Measurements from ENCODE around the gene PFN1. TPM values are rescaled to one million over a fixed set of nuclear protein-coding genes. Genes with fewer than 3 reads are reported as not detected.

The PFN1 gene
- polyA plus RNA-seq, 1 donor from 2014 or later: 145 TPM

GRCh38 chr17:4898927-4899326 is 49.4 kb downstream of the PFN1 start:
- H3K27ac ChIP-seq (ENCODE audit: low read length): no peak overlapping the region
- no peaks in the 10 kb centered on the region for H3F3A ChIP-seq (ENCODE audit: insufficient read depth, low read length, poor library complexity, severe bottlenecking)
- H3K9ac ChIP-seq (ENCODE audit: low read length): no peak overlapping the region
- H3K9me3 ChIP-seq (ENCODE audit: low read length): no peaks in the 10 kb centered on the region
- no peak overlapping the region for H3K4me3 ChIP-seq (ENCODE audit: low read length)
- no peaks in the 10 kb centered on the region for H3K9me2 ChIP-seq (ENCODE audit: insufficient read depth, low read length)
- no peak for TF ChIP-seq TAF1 (IDR thresholded peaks at IDR 0.05; ENCODE audit: low read depth)
- no peak for TF ChIP-seq SMC3 (conservative IDR thresholded peaks at IDR 0.05; ENCODE audit: poor library complexity)
- TF ChIP-seq, protein P1, sequence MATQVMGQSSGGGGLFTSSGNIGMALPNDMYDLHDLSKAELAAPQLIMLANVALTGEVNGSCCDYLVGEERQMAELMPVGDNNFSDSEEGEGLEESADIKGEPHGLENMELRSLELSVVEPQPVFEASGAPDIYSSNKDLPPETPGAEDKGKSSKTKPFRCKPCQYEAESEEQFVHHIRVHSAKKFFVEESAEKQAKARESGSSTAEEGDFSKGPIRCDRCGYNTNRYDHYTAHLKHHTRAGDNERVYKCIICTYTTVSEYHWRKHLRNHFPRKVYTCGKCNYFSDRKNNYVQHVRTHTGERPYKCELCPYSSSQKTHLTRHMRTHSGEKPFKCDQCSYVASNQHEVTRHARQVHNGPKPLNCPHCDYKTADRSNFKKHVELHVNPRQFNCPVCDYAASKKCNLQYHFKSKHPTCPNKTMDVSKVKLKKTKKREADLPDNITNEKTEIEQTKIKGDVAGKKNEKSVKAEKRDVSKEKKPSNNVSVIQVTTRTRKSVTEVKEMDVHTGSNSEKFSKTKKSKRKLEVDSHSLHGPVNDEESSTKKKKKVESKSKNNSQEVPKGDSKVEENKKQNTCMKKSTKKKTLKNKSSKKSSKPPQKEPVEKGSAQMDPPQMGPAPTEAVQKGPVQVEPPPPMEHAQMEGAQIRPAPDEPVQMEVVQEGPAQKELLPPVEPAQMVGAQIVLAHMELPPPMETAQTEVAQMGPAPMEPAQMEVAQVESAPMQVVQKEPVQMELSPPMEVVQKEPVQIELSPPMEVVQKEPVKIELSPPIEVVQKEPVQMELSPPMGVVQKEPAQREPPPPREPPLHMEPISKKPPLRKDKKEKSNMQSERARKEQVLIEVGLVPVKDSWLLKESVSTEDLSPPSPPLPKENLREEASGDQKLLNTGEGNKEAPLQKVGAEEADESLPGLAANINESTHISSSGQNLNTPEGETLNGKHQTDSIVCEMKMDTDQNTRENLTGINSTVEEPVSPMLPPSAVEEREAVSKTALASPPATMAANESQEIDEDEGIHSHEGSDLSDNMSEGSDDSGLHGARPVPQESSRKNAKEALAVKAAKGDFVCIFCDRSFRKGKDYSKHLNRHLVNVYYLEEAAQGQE (IDR thresholded peaks at IDR 0.05; ENCODE audit: borderline replicate concordance): no peak
- no peak for TF ChIP-seq EP300 (conservative IDR thresholded peaks at IDR 0.05; ENCODE audit: poor library complexity, severe bottlenecking)
- TF ChIP-seq RAD21 (conservative IDR thresholded peaks at IDR 0.05): no peak
- no peak for TF ChIP-seq EZH2 (IDR thresholded peaks at IDR 0.05; ENCODE audit: borderline replicate concordance, insufficient read depth, low read length, poor library complexity, severe bottlenecking)
- TF ChIP-seq MXI1 (conservative IDR thresholded peaks at IDR 0.05; ENCODE audit: poor library complexity, severe bottlenecking): no peak
- TF ChIP-seq CTCF (IDR thresholded peaks at IDR 0.05; ENCODE audit: poor library complexity, severe bottlenecking): no peak
- no peak for TF ChIP-seq POLR2AphosphoS5 (IDR thresholded peaks at IDR 0.05)
- no peaks in the 10 kb centered on the region for H4K20me1 ChIP-seq (ENCODE audit: insufficient read depth)
- no peak overlapping the region for H2AFZ ChIP-seq (ENCODE audit: low read depth, low read length)
- no peak overlapping the region for H3K4me2 ChIP-seq (ENCODE audit: low read length)
- no peaks in the 10 kb centered on the region for H3K36me3 ChIP-seq (ENCODE audit: insufficient read depth, low read length)
- H3K27me3 ChIP-seq (ENCODE audit: insufficient read depth, low read depth, low read length): no peaks in the 10 kb centered on the region
- no peaks in the 10 kb centered on the region for H3K79me2 ChIP-seq (replicated peaks; ENCODE audit: insufficient read depth, low read length)

- Histone ChIP-seq H3K4me3 (ENCODE audit: low read length) (no peak overlapping the region), H3K79me2 (replicated peaks; ENCODE audit: insufficient read depth, low read length) (no peaks in the 10 kb centered on the region), H3K9me3 (ENCODE audit: low read length) (no peaks in the 10 kb centered on the region), H3K9ac (ENCODE audit: low read length) (no peak overlapping the region), H3K27ac (ENCODE audit: low read length) (no peak overlapping the region), H3K9me2 (ENCODE audit: insufficient read depth, low read length) (no peaks in the 10 kb centered on the region), H3F3A (ENCODE audit: insufficient read depth, low read length, poor library complexity, severe bottlenecking) (no peaks in the 10 kb centered on the region), H3K36me3 (ENCODE audit: insufficient read depth, low read length) (no peaks in the 10 kb centered on the region), H3K27me3 (ENCODE audit: insufficient read depth, low read depth, low read length) (no peaks in the 10 kb centered on the region), H4K20me1 (ENCODE audit: insufficient read depth) (no peaks in the 10 kb centered on the region), H2AFZ (ENCODE audit: low read depth, low read length) (no peak overlapping the region), H3K4me2 (ENCODE audit: low read length) (no peak overlapping the region)
- TF ChIP-seq POLR2AphosphoS5 (IDR thresholded peaks at IDR 0.05) (no peak), TAF1 (IDR thresholded peaks at IDR 0.05; ENCODE audit: low read depth) (no peak), RAD21 (conservative IDR thresholded peaks at IDR 0.05) (no peak), SMC3 (conservative IDR thresholded peaks at IDR 0.05; ENCODE audit: poor library complexity) (no peak), CTCF (IDR thresholded peaks at IDR 0.05; ENCODE audit: poor library complexity, severe bottlenecking) (no peak), MXI1 (conservative IDR thresholded peaks at IDR 0.05; ENCODE audit: poor library complexity, severe bottlenecking) (no peak), EP300 (conservative IDR thresholded peaks at IDR 0.05; ENCODE audit: poor library complexity, severe bottlenecking) (no peak), EZH2 (IDR thresholded peaks at IDR 0.05; ENCODE audit: borderline replicate concordance, insufficient read depth, low read length, poor library complexity, severe bottlenecking) (no peak)
- TF ChIP-seq, protein P1 (IDR thresholded peaks at IDR 0.05; ENCODE audit: borderline replicate concordance): no peak
Measured at GRCh38 chr17:4898351-4898750, 50.0 kb downstream of the PFN1 start.
